Activated gamma-delta T cell (primary cell): Measurements from ENCODE around the gene KMT5C.

ENCODE experiments used
- DNase-seq: peaks from one replicate; lab custom pipeline; 2025; lab: John Stamatoyannopoulos, UW

Gene KMT5C

DNA sequence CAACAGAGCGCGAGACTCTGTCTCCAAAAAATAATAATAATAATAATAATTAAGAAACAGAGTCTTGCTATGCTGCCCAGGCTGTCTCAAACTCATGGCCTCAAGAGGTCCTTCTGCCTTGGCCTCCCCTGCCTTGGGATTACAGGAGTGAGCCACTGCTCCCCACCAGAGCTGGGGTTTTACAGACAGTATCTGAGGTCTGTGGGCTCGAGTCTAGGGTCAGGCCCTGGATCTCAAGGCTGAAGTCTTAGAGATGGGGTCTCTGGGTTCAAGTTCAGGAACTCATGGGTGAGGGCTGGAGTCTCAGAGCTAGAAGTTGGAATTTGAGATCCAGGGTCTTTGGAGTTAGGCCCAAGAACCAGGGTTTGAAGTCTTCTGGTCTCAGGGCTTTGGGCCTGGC, 27.1 kb downstream of the KMT5C start:
- DNase-seq, result no peak

DNA sequence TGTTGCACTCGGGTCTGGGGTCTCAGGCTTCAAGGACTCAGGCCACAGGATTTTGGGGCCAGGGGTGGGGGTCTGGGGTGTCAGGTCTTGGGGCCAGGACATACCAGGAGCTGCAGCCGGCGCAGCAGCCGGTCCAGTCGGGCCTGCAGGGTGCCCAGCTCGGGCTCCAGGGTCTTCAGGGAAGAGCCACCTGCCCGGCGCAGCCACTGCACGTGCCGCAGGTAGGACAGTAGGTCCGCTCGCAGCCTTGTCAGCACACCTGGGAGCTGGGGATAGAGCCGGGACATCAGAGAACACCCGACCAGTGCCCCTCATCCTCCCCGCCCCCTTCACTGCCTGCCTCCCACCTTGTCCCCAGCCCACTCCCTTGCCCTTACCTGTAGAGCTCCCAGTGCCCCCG, 28.4 kb downstream of the KMT5C start:
- DNase-seq, result no peak

DNA sequence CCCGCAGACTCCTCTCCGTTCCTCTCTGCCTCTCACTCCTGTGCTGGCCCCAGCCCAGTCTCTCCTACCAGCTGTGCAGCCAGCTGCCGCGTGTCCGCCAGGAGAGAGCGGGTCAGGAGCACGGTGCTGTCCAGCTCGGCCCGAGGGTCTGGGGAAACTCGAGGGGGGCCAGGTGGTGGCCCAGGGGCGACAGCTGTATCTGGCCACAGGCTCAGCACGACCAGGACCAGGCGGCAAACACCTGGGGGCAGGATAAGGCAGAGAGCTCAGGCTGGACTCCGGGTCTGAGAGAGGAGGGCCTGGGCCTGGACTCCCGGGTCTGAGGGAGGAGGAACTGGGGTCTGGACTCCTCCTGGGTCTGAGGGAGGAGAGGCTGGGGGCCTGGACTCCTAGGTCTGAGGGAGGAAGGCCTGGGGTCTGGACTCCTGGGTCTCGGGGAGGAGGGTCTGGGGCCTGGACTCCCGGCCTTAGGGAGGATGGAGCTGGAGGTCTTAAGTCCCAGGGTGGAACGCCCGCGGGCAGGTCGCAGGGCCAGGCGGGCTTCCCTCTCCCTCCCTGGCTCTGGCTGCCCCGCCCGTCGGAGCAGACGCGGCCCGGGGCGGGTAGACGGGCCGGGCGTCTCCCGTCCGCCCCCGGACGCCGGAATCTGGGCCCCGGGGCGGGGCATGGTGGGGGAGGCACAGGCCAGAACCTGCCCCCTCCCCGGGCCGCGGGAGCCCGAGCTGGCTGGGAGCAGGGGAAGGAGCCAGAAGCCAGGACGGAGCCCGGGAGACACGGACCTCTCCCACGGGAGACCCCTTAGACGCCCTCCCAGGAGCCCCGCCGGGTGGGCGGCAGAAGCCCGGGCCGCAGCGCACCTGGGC, 29.3 kb downstream of the KMT5C start:
- DNase-seq, result no peak

DNA sequence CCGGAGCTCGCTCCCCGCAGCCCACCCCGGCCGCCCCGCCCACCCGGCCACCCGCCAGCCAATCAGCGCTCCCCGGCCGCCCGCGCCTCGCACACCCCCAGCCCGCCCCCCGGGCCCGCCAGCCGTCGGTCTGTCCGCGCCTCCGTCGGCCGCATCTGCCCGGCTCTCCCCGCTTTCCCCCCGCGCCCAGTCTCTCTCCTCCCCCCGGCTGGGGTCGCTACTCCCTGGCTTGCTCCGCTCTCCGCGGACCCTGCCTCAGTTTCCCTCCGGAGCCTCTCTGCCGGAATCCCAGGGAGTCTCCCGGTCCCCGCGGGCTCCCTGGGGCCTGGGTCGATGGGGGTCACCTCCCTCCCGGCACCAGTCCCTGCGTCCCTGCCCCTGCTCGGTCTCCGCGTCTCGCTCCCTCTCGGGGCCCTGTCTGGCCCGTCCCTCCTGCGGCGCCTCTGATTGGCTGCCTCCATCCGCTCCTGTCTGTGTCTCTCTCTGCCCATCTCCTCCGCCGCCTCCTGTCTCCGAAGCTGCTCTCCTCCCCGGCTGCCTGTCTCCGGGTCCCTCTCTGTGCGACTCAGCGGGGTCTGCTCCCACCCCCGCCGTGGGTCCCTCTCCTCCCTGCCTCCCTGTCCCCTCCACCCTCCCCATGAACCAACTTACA, 30.1 kb downstream of the KMT5C start:
- no peak for DNase-seq

DNA sequence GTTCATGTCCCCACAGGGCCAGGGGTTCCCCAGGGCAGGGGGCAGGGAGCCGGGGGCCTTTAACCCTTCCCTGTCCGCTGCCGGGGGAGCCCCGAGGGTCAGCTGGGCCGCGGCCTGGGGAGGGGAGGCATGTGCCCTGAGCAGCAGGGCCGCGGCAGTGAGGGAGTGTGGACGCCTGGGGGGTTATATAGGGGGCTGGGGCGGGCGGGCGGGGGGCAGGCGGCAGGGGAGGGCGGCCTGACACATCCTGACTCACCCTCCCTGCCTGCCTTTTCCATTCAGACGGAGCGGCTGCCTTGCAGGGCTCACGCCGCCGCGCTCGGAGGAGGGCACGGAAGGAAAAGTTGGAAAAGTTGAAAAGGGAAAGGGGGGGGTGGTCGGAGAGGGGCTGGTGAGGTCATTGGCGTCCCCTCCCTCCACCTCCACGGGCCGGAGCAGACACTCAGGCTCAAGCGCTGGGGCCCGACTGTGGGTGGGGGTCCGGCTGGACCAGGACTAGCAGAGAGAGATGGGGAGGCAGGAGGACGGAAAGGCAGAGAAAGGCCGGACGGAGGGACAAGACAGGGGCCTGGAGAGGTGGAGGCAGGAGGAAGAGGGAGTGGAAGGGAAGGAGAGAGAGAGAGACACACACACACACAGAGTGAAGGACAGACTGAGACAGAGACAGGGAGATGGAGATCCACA, 30.8 kb downstream of the KMT5C start, which contains the start of gene IL11:
Gene IL11 (minus strand): TSS at position 159 of the 684 bp plus-strand sequence. CDS start 153 bp downstream, at position 6.
- DNase-seq, result no peak

DNA sequence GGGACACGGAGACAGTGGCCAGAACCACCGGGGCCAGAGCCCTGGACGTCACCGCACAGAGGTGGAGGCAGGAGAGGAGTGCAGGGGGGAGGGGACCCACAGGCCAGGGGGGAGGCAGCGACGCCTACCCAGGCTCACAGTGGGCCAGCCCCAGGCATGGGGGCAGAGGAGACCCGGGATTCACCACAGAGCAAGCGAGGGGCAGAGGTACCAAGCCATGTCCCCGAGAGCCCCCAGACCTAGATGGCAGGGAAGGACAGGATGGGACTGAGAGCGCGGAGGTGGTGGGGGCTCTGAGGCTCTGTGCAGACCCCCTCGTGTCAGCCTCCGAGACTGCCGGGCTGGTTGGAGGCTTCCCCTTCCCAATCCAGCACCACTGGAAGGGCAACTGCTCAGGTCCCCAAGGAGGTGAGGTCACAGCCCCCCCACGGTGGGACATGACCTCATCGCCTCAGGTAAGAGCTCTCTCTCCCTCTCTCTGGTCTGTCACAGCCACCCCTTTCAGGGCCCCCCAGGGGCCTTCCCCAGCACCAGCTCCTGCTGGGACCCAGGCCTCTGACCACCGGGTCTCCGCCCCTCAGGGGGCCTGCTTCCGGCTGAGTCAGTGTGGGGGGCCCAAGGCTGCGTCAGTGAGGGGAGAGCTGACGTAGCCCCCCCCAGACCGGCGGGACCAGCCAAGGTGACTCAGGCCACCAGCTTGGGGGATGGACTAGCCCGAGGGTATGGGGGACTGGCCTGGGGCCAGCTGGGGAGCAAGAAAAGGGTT, 32.8 kb downstream of the KMT5C start:
- DNase-seq, result no peak

DNA sequence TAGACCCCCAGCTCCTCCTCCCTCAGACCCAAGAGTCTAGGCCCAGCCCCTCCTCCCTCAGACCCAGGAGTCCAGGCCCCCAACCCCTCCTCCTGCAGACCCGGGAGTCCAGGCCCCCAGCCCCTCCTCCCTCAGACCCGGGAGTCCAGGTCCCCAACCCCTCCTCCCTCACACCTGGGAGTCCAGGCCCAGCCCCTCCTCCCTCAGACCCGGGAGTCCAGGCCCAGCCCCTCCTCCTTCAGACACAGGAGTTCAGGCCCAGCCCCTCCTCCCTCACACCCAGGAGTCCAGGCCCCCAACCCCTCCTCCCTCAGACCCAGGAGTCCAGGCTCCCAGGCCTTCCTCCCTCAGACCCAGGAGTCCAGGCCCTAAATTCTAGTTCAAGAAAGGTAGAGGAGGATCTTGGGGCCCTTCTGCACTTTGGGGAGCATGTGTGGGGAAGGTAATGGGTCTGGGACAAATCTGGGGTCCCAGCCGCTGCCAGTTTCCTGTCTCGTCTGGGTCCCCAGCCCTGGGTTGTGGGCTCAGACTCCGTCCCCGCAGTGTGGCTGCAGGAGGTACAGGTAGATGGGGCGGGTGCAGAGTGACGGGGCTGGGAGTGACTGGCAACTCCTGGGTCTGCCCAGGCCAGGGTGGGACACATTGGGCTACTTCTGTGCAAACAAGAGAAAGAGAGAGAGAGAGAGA, 33.8 kb downstream of the KMT5C start:
- DNase-seq, result no peak

DNA sequence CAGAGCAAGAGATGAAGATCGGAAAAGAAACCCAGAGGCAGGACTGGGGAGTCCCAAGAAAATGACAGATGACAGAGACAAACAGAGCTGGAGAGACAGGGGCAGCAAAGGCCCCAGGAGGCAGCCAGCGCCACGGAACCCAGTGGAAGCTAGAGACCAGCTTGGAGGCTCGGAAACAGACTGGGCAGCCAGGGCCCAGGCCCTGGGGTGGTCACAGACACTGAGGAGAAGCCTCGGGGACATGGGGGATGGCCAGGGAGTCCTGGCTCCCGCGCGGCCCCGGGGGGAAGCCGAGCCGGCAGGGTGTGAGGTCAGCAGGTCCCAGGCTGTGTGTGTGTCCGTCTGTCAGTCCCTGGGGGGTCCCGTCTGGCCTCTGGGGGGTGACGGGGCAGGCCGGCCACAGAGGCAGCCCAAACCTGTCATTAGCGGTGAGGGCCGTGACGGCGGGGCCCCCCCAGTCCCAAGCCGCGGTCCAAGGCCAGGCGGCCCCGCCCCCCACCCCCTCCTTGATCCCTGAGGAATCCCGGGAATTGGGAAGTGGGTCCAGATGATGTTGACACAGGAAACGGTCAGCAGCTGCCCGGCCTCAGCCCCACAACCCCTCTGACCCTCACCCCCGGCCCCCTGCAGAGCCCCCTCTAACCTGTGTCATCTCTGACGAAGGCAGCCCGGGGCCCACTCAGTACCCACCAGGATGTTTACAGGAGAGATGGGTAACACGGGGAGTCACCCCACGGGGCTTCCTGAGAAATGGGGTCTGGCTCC, 34.5 kb downstream of the KMT5C start:
- no peak for DNase-seq

DNA sequence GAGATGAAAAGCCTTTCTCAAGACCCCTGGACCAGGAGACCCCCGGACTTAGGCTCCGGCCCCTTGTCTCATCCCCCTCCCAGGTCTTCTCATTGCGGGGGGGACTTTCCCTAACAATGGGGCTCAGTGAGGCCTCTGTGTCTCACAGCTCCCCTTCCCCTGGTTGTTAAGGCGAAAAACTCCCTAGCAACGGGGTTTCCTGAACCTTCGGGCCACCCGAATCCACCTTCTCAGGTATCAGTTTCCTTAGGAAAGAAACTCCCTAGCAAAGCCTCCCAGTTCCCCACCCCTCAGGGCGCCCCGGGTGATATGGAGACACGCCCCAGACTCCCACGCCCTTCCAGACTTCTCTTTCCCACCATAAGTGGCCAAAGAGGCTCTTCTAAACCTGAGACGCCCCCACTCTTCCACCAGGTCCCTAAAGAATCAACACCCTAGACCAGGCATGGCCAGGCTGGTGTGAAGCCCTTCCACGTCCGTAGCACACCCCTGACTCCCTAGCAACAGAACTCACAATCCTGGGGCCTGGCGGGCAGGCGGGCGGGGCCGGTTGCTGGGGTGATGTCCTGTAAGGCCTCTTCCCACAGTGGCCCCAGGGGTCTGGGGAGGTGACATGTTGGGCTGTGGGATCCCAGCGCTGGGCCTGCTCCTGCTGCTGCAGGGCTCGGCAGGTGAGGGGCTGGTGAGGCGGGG, 36.7 kb downstream of the KMT5C start, which contains the start of gene TMEM190:
Gene TMEM190 (plus strand): TSS at position 586 of the 693 bp plus-strand sequence. CDS start 28 bp downstream, at position 614.
- no peak for DNase-seq

DNA sequence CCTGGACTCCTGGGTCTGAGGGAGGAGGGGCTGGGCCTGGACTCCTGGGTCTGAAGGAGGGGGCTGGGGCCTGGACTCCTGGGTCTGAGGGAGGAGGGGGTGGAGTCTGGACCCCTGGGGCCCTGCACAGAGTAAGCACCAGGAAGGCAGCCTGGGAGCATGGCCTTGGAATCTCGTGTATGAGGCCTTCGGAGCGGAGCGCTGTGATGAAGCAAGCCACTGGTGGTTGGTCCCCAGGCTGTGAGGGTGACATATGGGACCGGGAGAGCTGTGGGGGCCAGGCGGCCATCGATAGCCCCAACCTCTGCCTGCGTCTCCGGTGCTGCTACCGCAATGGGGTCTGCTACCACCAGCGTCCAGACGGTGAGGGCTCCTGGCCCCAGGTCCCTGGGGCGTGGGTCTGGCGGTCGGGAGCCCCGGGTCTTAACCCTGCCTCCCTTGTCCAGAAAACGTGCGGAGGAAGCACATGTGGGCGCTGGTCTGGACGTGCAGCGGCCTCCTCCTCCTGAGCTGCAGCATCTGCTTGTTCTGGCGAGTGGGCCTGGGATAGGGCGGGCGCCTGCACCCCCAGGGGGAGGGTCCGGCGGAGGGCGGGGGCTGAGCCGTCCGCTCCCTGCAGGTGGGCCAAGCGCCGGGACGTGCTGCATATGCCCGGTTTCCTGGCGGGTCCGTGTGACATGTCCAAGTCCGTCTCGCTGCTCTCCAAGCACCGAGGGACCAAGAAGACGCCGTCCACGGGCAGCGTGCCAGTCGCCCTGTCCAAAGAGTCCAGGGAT, 37.9 kb downstream of the KMT5C start:
- DNase-seq, result no peak

DNA sequence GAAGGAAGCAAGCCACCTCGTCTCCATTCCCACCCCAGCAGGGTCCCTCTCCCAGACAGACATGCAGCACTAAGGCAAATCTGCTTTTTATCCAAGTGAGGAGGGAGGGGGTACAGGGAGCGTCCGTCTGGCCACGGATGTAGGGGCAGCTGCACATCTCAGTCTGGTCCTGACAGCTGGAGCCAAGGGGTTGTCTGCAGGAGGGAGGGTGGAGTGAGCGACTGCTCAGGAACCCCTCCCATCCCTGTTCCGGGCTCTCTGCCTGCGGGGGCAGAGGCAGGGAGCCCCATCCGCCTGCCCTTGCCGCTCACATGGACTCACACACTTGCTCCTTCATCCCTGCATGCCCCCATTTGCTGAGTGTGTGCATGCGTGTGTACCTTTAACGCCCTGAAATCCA, 39.5 kb downstream of the KMT5C start:
- no peak for DNase-seq

DNA sequence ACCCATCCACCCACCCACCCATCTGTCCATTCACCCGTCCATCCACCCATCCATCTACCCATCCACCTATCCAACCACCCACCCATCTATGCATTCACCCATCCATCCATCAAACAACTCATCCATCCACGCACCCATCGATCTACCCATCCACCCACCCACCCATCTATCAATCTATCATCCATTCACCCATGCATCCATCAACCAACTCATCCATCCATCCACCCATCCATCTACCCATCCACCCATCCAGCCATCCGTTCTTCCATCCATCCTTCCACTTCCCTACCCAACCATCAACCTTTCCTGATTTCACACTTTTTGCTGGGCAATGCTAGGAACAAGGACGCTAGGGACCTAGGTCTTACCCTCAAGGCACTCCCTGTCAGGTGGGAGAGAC, 42.3 kb downstream of the KMT5C start:
- DNase-seq, result no peak

DNA sequence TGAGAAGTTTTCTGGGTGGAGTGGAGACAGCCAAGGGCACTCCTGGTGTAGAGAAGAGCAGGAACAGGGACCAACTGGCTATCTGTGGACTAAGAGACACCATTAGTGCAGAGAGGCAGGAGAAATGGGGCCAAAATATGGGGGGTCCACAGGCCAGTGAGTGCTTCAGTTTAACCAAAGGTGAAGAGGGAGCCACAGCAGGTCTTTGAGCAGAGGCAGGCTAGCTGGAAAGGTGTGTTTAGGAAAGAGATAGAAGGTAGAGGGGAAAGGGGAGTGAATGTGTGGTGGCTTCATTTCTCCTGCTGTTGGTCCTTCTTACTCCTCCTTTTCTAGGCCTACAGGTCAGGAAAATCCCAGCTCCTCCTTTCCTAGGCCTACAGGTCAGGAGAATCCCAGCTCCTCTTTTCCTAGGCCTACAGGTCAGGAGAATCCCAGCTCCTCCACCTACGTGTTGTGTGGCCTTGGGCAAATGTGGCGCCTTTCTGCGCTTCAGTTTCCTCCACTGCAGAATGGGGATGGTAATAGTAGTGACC, 42.9 kb downstream of the KMT5C start:
- DNase-seq, result no peak

DNA sequence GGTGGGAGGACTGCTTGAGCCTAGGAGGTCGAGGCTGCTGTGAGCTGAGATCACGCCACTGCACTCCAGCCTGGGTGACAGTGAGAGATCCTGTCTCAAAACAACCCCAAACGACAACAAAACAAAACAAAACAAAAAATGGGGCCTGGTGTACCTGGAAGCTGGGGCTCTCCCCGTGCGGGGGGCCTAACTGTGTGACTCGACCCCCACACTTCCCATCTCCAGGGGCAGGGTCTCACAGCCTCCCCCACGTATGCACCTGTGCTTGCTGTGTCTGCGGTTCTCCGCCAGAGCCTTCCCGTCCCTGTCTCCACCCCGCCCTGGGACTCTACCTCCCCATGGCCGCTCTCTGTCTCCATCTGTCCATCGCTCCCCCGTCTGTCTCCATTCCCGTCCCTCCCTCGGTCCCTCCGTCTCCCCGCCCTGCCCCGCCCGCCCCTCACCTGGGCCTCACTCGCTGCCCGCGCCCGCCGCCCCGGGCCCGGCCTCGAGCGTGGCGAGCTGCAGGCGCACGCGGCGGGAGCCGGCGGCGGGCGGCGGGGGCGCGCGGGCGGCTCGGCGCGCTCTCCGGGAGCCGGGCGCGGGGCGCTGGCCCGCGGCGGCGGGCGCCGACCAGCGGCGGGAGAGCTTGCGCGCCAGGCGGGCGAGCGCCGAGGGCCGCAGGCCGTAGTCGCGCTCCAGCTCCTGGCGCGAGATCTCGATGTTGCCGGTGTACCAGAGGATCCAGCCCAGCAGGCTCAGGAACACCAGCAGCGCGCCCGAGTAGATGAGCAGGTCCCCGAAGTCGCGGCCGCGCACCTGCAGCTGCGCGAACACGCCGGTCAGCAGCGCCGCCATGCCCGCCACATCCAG, 43.8 kb downstream of the KMT5C start:
- no peak for DNase-seq

DNA sequence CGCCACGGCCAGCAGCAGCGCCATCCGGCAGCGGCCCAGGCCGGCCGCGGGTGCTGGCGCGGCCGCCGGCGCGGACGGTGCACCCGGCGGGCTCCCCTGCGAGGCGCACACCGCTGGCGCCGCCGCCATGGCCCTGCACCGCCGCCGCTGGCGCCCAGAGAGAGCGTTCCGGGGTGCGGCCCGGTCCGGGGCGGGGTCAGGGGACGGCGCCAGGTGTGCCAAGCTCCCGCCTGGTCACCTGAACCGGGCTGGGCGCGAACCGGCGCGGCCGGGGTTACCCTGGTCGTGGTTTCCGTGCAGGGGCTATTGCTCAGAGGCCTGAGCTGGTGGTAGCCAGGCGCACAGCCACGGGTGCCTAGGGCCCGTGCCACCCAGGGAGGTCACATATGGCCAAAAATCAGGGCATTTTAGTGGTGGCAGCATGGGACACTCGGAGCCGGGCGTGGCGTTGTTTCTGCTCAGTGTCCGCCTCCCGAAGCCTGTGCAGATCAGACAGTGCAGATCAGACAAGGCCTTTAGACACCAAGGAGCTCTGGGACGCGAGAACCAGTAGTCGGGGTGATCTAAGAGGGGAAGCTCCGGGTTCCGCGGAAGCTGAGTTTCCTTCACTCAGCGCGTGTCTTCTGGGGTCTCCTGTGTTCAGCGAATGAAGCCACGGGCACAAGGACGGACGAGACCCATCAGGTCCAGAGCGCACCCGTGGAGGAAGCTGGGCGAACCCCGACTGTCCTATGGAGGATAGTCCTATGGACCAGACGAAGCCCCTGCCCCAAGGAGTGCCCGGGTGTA, 44.6 kb downstream of the KMT5C start, which contains the start of gene TMEM238:
Gene TMEM238 (minus strand): TSS at position 162 of the 789 bp plus-strand sequence. CDS start 33 bp downstream, at position 129.
- DNase-seq, result peak; percentile 34

DNA sequence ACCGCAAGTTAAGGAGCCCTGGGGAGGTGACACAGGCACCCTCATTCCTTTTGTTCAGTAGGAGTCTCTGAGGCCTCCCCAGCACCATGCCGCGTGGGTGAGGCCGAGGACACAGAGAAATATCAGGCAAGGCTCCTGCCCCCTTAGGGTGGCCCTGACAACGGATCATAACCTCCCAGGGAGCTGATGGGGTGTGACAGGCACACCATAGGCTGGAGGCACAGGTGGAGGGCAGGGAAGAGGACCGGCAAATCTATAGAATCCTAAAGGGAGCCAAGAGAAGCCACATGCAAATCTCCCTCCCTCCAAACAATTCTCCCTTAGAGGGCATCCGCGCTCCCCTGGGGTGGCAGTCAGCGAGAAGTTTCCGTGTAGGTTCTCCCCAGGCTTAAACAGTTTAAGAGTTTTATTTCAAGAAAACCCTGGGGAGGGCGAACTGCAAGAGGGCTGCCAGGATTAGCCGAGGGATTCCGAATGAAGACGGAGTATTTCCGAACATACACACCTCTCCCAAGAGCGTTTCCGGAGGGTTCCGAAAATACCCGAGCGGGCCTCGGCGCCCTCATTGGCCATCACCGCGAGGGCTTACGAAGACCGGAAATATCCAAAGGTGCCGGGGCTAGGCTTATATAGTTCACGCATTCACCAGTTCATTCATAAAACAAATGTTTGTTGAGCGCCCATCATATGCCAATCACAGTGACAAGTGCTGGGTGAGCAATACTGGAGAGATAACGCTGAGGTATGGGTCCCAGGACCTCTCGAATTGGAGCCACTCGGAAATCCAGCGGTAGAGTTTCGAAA, 45.4 kb downstream of the KMT5C start:
- DNase-seq, result peak; percentile 85
